Pancreas (tissue), 10 donors: ENCODE measurements around the gene NOD2. TPM values are rescaled to one million over a fixed set of nuclear protein-coding genes. Genes with fewer than 3 reads are reported as not detected.
A peak's percentile ranks its signal among the peaks of the same experiment; 100 is the strongest.

Experiments used
- ATAC-seq, 4 donors: fragments of 200-7000 bp; cut with Tn5 transposase; one replicate each; pipeline versions ENCODE4 v1.8.0 to v1.9.1; 2020; ENCODE audit warnings: mild to moderate bottlenecking in 4 of 4, moderate library complexity in 4 of 4
- DNase-seq, 6 donors: peaks; one replicate each; pipeline ENCODE4 v3.0.0-alpha.2; 2020
- FAIRE-seq: peaks from 2 replicates; lab custom pipeline; 2012; peaks lifted over from hg19 to GRCh38; lab: Jason Lieb, UNC
- H3K27ac ChIP-seq, 4 donors: fragments of 200-600 bp; sonication (generic); 1 replicate in 3 of 4; 2 replicates in 1 of 4; pipeline versions ENCODE4 v1.5.0 to v1.8.0; 2020
- H3K27me3 ChIP-seq, 4 donors: fragments of 200-600 bp; one replicate each; pipeline ENCODE4 v1.8.0; 2021
- H3K36me3 ChIP-seq, 3 donors: fragments of 200-600 bp; sonication (generic) in 1 of 3; one replicate each; pipeline versions ENCODE4 v1.5.0 to v1.8.0; 2020 to 2021
- H3K4me1 ChIP-seq, 3 donors: fragments of 200-600 bp; one replicate each; pipeline ENCODE4 v1.8.0; 2021
- H3K4me3 ChIP-seq, 4 donors: fragments of 200-600 bp; sonication (generic) in 2 of 4; one replicate each; pipeline versions ENCODE4 v1.5.0 to v1.8.0; 2020 to 2021
- H3K9me3 ChIP-seq, 4 donors: fragments of 200-600 bp; one replicate each; pipeline ENCODE4 v1.8.0; 2021
- WGBS, 2 donors: extraction: QIAGEN DNeasy Blood & Tissue Kit; methylation state at CpG; one replicate each; pipeline ENCODE4 v1.1.7; 2013; 5-methylcytosine and 5-hydroxymethylcytosine counted together
- intact Hi-C, 3 donors: fragments of 100-400 bp; cut with DNase I; formaldehyde crosslinking; loops; one replicate each; pipeline versions ENCODE4 v1.11.1 to v1.14.2; 2022
- polyA plus RNA-seq, 2 donors: library from polyadenylated mRNA; stranded (reverse); fragments of 200-250 nt; gene quantifications; one replicate each; pipeline ENCODE4 v1.2.3, GENCODE V29; 2013
- total RNA-seq, 6 donors: library from RNA; stranded (reverse); fragmentation: NEBNext Ultra II Directional in 4 of 6; extraction: Animal tissue kit (Norgen Biotek cat#: 25700) in 4 of 6; gene quantifications; one replicate each; pipeline versions ENCODE4 v1.2.1 to v1.2.4, GENCODE V29; 2021 to 2023
- TF ChIP-seq, protein P1 (sequence below), 4 donors: fragments of 200-600 bp; sonication (generic) in 3 of 4; IDR thresholded peaks; one replicate each; pipeline versions ENCODE4 v1.5.0 to v1.8.0; 2021; ENCODE audit warnings: antibody characterized with exemption in 4 of 4
- donor health status: healthy with polysubstance abuse.
- donor health status: DM: no; HTN: no; CAD: no; lungs with moderate emphysema.
- donor health status: DM: no; HTN: no; CAD: no.
- donor health status: control.
- donor health status: control.
- donor health status: Bipolar disorder and iron deficiency.
- donor health status: DM: yes; HTN: yes; CAD: no.
- donor health status: DM: no; HTN: no; CAD: no.
- donor health status: DM: no; HTN: no; CAD: no.
- donor health status: DM: yes; HTN: yes; CAD: no.

NOD2 gene
- total and polyA plus RNA-seq, 8 donors = 0.08 to 2.1 (median 0.27) TPM

GRCh38 chr16:50668368-50669008 lies 24.9 kb upstream of the NOD2 start:
- no peak overlapping the region for H3K27ac ChIP-seq
- 62% methylated on average over 5 of the region's 5 CpGs for WGBS, 2 donors
- no peaks in the 10 kb centered on the region for H3K9me3 ChIP-seq
- peaks cover 0 to 5% (median 0%) of the 10 kb centered on the region in 4 donors for H3K27me3 ChIP-seq
- FAIRE-seq = no peak
- H3K4me1 ChIP-seq = peaks cover 0 to 7% (median 0%) of the 10 kb centered on the region in 3 donors
- H3K36me3 ChIP-seq = no peaks in the 10 kb centered on the region
- H3K4me3 ChIP-seq = no peak overlapping the region
- TF ChIP-seq, protein P1, sequence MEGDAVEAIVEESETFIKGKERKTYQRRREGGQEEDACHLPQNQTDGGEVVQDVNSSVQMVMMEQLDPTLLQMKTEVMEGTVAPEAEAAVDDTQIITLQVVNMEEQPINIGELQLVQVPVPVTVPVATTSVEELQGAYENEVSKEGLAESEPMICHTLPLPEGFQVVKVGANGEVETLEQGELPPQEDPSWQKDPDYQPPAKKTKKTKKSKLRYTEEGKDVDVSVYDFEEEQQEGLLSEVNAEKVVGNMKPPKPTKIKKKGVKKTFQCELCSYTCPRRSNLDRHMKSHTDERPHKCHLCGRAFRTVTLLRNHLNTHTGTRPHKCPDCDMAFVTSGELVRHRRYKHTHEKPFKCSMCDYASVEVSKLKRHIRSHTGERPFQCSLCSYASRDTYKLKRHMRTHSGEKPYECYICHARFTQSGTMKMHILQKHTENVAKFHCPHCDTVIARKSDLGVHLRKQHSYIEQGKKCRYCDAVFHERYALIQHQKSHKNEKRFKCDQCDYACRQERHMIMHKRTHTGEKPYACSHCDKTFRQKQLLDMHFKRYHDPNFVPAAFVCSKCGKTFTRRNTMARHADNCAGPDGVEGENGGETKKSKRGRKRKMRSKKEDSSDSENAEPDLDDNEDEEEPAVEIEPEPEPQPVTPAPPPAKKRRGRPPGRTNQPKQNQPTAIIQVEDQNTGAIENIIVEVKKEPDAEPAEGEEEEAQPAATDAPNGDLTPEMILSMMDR (IDR thresholded peaks at IDR 0.05) = no peak
- intact Hi-C loops = loop anchor here in 1 of 3 donors (10.0 kb wide), 1 partner anchor 124 kb away; the partner anchor contains the start of gene NKD1
- ATAC-seq = peak in 3 of 4 donors; percentile 17 to 65 (median 56)
- peak in 1 of 6 donors; percentile 51 for DNase-seq

- TF ChIP-seq, protein P1 (IDR thresholded peaks at IDR 0.05) = no peak
- H3K9me3 ChIP-seq = no peaks in the 10 kb centered on the region
- H3K27ac ChIP-seq = no peak overlapping the region
- 96 to 99% methylated on average over 4 of the region's 4 CpGs for WGBS, 2 donors
- H3K36me3 ChIP-seq = no peaks in the 10 kb centered on the region
- DNase-seq (peak in 1 of 6 donors; percentile 35), ATAC-seq (no peak), FAIRE-seq (no peak)
- H3K4me1 ChIP-seq = peaks cover 0 to 7% (median 0%) of the 10 kb centered on the region in 3 donors
- H3K4me3 ChIP-seq = no peak overlapping the region
- peaks cover 0 to 8% (median 0%) of the 10 kb centered on the region in 4 donors for H3K27me3 ChIP-seq
- intact Hi-C loops = loop anchor here in 1 of 3 donors (10.0 kb wide), 1 partner anchor 125 kb away; the partner anchor contains the start of gene NKD1
Measured at GRCh38 chr16:50669741-50670140, 23.7 kb upstream of the NOD2 start.

DNA sequence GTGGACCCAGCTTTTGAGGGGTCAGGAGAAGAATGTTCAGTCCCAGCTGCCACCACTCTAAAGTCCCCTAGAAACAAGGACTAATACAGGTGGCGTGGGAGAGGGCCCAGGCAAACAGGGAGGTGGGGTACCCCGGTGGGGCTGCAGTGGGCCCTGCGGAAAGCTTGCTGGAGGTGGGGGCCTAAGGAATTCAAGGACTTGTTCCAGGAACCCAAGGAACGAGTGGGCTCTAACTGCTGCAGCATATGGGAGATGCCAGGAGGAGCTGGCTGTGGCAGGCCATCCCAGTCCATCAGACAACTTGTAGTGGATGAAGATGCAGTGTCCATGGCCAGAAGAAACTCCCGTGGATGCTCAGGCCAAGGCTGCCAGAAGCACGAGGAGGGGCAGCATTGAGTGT lies 22.9 kb upstream of the NOD2 start:
- 84 to 90% methylated on average over 6 of the region's 6 CpGs for WGBS, 2 donors
- Histone ChIP-seq H3K27ac (no peak overlapping the region), H3K4me1 (peaks cover 0 to 7% (median 0%) of the 10 kb centered on the region in 3 donors), H3K9me3 (no peaks in the 10 kb centered on the region), H3K36me3 (no peaks in the 10 kb centered on the region), H3K4me3 (no peak overlapping the region), H3K27me3 (peaks cover 0 to 8% (median 0%) of the 10 kb centered on the region in 4 donors)
- no peak for ATAC-seq
- no peak for FAIRE-seq
- DNase-seq = peak in 1 of 6 donors; percentile 23
- TF ChIP-seq, protein P1 (IDR thresholded peaks at IDR 0.05) = no peak
- intact Hi-C loops = no loop called here

DNA sequence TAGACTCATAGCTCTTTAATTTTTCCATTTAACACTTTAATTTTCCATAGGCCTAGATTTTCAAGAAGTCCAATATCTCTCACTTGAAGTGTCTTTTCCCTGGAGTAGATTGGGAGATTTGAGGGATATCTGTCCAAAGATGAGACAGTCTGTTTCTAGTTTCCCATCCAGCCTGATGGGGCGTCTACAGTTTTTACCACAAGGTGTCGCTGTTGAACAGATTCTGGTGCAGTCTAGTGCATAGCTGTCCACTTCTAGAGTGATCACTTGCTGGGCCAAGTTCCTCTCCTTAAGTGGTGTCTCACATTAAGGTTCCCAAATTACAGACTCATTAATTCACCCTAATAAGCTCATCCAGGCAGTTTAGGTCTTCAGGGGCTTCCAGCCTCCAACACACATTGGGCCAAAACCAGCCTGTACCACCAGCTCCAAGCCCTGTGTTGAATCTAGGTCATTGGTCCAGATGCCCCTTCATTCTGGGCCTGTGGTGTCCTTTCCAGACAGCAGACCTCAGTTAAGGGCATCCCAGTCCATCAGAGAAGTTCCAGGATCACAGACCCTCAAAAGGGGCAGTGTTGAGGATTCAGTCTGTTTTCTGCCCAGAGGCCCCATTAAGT lies 21.7 kb upstream of the NOD2 start:
- DNase-seq (no peak), ATAC-seq (no peak), FAIRE-seq (no peak)
- Histone ChIP-seq H3K27me3 (peaks cover 0 to 8% (median 0%) of the 10 kb centered on the region in 4 donors), H3K9me3 (no peaks in the 10 kb centered on the region), H3K36me3 (no peaks in the 10 kb centered on the region), H3K27ac (no peak overlapping the region), H3K4me3 (no peak overlapping the region), H3K4me1 (peaks cover 0 to 7% (median 0%) of the 10 kb centered on the region in 3 donors)
- intact Hi-C loops = no loop called here
- TF ChIP-seq, protein P1 (IDR thresholded peaks at IDR 0.05) = peak in 1 of 4 donors; percentile 10
- WGBS, 2 donors = 45 to 52% methylated on average over 2 of the region's 2 CpGs
